Adrenal gland (tissue), 5 donors: ENCODE data around the gene SLC26A2.

Experiments
- POLR2A ChIP-seq, 2 donors: fragments of 450-650 bp; IDR thresholded peaks; one replicate each; pipeline ENCODE4 v1.6.1; 2017; ENCODE audit warnings: antibody characterized with exemption in 2 of 2, mild to moderate bottlenecking in 2 of 2, moderate library complexity in 1 of 2
- TF ChIP-seq, protein P1 (sequence below), 6 experiments: fragments of 450-650 bp in 4 of 6; fragments of 200-600 bp in 2 of 6; sonication (generic) in 1 of 6; IDR thresholded peaks; 1 replicate in 5 of 6; 2 replicates in 1 of 6; pipeline versions ENCODE4 v1.5.1 to v1.8.0; 2016 to 2021; ENCODE audit warnings: antibody characterized with exemption in 6 of 6, mild to moderate bottlenecking in 2 of 6, moderate library complexity in 1 of 6
- donor health status: DM: no; HTN: no; CAD: no.

DNA sequence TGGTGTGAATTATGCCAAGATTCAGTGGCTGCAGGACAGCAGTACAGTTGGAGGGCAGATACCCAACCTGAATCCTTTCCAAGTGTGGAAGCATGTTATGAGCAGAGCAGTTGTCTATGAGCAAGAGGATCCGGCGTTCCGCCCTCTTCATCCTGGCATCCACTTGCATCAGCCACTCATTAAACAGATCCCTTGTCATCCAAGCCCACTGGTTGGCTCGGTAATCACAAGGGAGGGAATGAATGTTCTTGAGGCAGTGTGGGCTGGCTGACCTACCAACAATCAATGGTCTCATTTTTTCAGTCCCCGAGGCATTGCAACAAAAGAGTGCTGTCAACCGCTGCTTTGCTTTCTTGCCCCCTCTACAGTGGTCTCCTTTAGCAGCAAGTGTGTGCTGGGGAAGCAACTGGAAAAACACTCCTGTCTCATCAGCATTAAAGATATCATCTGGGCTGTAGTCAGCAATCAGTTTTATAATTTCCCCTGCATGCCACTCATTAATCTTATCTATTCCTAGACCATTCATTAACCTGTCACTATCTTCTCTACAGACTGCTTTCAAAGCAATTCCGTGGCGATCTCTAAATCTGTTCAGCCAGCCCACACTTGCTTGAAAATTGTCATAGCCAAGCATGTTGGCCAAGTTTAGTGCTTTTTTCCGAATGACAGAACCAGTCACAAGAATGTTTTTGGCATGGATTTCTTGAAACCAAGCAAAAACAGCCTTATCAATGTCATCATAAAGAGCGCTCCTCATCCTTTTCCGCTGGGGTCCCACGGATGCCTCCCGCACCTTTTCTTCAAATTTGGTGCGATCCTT lies 35.0 kb downstream of the SLC26A2 start:
- TF ChIP-seq, protein P1, sequence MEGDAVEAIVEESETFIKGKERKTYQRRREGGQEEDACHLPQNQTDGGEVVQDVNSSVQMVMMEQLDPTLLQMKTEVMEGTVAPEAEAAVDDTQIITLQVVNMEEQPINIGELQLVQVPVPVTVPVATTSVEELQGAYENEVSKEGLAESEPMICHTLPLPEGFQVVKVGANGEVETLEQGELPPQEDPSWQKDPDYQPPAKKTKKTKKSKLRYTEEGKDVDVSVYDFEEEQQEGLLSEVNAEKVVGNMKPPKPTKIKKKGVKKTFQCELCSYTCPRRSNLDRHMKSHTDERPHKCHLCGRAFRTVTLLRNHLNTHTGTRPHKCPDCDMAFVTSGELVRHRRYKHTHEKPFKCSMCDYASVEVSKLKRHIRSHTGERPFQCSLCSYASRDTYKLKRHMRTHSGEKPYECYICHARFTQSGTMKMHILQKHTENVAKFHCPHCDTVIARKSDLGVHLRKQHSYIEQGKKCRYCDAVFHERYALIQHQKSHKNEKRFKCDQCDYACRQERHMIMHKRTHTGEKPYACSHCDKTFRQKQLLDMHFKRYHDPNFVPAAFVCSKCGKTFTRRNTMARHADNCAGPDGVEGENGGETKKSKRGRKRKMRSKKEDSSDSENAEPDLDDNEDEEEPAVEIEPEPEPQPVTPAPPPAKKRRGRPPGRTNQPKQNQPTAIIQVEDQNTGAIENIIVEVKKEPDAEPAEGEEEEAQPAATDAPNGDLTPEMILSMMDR (IDR thresholded peaks at IDR 0.05), result no peak
- no peak for TF ChIP-seq POLR2A (IDR thresholded peaks at IDR 0.05)
